Natural killer cell (primary cell): ENCODE data around the gene APOL5. TPM values are rescaled to one million over a fixed set of nuclear protein-coding genes. Genes with fewer than 3 reads are reported as not detected.

Experiments used
- ATAC-seq, 3 donors: fragments of 150-1000 bp in 2 of 3; fragments of 200-7000 bp in 1 of 3; cut with Tn5 transposase; 1 replicate in 1 of 3; 2 replicates in 2 of 3; pipeline ENCODE4 v1.10.0; 2021; ENCODE audit warnings: mild to moderate bottlenecking in 2 of 3, moderate library complexity in 2 of 3
- DNase-seq, 2 donors: peaks; one replicate each; pipeline versions ENCODE4 v3.0.0 to v3.0.0-alpha.2; 2013 to 2021; ENCODE audit warnings: mixed read lengths in 1 of 2
- H3K27ac ChIP-seq: one replicate; pipeline ENCODE4 v1.5.1; 2013; ENCODE audit warnings: mild to moderate bottlenecking, low read length
- H3K27me3 ChIP-seq: one replicate; pipeline ENCODE4 v1.6.1; 2013; ENCODE audit warnings: low read length; ENCODE audit not compliant: control insufficient read depth, insufficient read depth
- H3K36me3 ChIP-seq: one replicate; pipeline ENCODE4 v1.6.1; 2013; ENCODE audit warnings: low read length; ENCODE audit not compliant: control insufficient read depth, insufficient read depth
- H3K4me1 ChIP-seq: one replicate; pipeline ENCODE4 v1.6.1; 2013; ENCODE audit warnings: low read length; ENCODE audit not compliant: control insufficient read depth, insufficient read depth
- H3K4me3 ChIP-seq: one replicate; pipeline ENCODE4 v1.5.1; 2013; ENCODE audit warnings: low read length
- H3K9me3 ChIP-seq: one replicate; pipeline ENCODE4 v1.6.1; 2013; ENCODE audit warnings: low read length; ENCODE audit not compliant: control insufficient read depth, insufficient read depth
- H3K27ac Mint-ChIP-seq, 2 donors: one replicate each; pipeline ENCODE4 v1.8.0; 2022; ENCODE audit warnings: mild to moderate bottlenecking in 2 of 2, mixed read lengths in 2 of 2, moderate library complexity in 1 of 2
- H3K27me3 Mint-ChIP-seq, 2 donors: one replicate each; pipeline ENCODE4 v1.8.0; 2022; ENCODE audit warnings: low read depth in 2 of 2, mixed read lengths in 2 of 2
- H3K36me3 Mint-ChIP-seq: one replicate; pipeline ENCODE4 v1.8.0; 2022; ENCODE audit warnings: mixed read lengths
- H3K4me1 Mint-ChIP-seq, 2 donors: one replicate each; pipeline ENCODE4 v1.8.0; 2022; ENCODE audit warnings: mixed read lengths in 2 of 2
- H3K4me3 Mint-ChIP-seq: one replicate; pipeline ENCODE4 v1.8.0; 2022; ENCODE audit warnings: mild to moderate bottlenecking, moderate library complexity, mixed read lengths
- H3K9me3 Mint-ChIP-seq, 2 donors: one replicate each; pipeline ENCODE4 v1.8.0; 2022; ENCODE audit warnings: mixed read lengths in 2 of 2
- WGBS: methylation state at CpG from one replicate; pipeline ENCODE4 v1.1.7; 2013; ENCODE audit warnings: missing lambda C conversion rate; ENCODE audit not compliant: insufficient coverage; 5-methylcytosine and 5-hydroxymethylcytosine counted together
- intact Hi-C: fragments of 100-400 bp; cut with micrococcal nuclease; formaldehyde crosslinking; loops from one replicate; pipeline ENCODE4 v1.14.2; 2022
- total RNA-seq, 4 donors: library from RNA; stranded (reverse); fragments of 120-200 nt in 1 of 4; gene quantifications; one replicate each; pipeline versions ENCODE4 v1.2.3 to v1.2.4, GENCODE V29; 2013 to 2022
- TF ChIP-seq, protein P1 (sequence below): fragments of 200-600 bp; IDR thresholded peaks from one replicate; pipeline ENCODE4 v1.8.0; 2022; ENCODE audit warnings: antibody characterized with exemption

APOL5 gene
- total RNA-seq, 3 donors from 2014 or later (not counting 1 experiment from before 2014, with no cell fraction given), result not detected

DNA sequence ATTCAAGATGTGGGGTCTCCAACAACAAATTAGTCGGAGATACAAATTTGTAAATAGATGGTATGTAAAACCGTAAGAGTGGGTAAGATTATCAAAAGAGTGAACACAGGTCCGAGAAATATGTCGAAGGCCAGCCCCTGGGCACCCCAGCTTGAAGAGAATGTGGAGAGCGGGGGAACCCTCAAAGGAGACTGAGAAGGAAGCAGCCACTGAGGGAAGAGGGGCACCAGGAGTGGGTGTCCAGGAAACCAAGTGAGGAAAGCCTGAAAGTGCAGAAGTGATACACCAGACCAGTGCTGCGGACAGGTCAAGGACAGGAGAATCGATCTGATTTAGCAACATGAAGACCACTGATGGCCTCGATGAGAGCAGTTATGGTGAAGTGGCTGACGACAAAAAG, 14.4 kb downstream of the APOL5 start:
- Mint-ChIP-seq H3K27me3 (peaks cover 8 to 9% of the 10 kb centered on the region in 2 donors), H3K4me3 (no peak overlapping the region), H3K36me3 (no peaks in the 10 kb centered on the region), H3K9me3 (no peaks in the 10 kb centered on the region), H3K4me1 (no peaks in the 10 kb centered on the region), H3K27ac (no peak overlapping the region)
- no peak overlapping the region for H3K4me3 ChIP-seq
- no peaks in the 10 kb centered on the region for H3K4me1 ChIP-seq
- TF ChIP-seq, protein P1, sequence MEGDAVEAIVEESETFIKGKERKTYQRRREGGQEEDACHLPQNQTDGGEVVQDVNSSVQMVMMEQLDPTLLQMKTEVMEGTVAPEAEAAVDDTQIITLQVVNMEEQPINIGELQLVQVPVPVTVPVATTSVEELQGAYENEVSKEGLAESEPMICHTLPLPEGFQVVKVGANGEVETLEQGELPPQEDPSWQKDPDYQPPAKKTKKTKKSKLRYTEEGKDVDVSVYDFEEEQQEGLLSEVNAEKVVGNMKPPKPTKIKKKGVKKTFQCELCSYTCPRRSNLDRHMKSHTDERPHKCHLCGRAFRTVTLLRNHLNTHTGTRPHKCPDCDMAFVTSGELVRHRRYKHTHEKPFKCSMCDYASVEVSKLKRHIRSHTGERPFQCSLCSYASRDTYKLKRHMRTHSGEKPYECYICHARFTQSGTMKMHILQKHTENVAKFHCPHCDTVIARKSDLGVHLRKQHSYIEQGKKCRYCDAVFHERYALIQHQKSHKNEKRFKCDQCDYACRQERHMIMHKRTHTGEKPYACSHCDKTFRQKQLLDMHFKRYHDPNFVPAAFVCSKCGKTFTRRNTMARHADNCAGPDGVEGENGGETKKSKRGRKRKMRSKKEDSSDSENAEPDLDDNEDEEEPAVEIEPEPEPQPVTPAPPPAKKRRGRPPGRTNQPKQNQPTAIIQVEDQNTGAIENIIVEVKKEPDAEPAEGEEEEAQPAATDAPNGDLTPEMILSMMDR, result no peak
- ATAC-seq, result no peak
- no peaks in the 10 kb centered on the region for H3K9me3 ChIP-seq
- no peaks in the 10 kb centered on the region for H3K27me3 ChIP-seq
- no peak for DNase-seq
- H3K36me3 ChIP-seq, result no peaks in the 10 kb centered on the region
- no peak overlapping the region for H3K27ac ChIP-seq
- WGBS, result 95% methylated on average over 9 of the region's 9 CpGs
- intact Hi-C loops, result no loop called here

DNA sequence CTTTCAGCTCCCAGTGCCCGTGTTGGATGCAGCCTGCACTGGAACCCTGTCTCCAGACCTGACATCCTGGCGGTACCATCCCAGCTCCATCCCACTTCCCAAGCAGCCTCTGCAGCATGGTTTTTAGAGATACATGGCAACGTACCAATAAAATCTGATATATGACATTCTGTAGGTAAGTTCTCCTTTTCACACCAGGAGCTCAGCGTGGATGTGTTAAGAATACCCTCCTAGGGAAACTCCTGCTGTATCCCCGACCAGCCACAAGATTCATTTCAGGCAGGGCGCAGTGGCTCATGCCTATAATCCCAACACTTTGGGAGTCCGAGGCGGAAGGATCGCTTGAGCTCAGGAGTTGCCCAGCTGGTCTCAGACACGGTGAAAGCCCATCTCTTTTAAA, 15.4 kb downstream of the APOL5 start:
- intact Hi-C loops, result no loop called here
- DNase-seq (no peak), ATAC-seq (no peak)
- Mint-ChIP-seq H3K9me3 (no peaks in the 10 kb centered on the region), H3K4me3 (no peak overlapping the region), H3K36me3 (no peaks in the 10 kb centered on the region), H3K4me1 (no peaks in the 10 kb centered on the region), H3K27me3 (peaks cover 8 to 9% of the 10 kb centered on the region in 2 donors), H3K27ac (no peak overlapping the region)
- Histone ChIP-seq H3K27me3 (no peaks in the 10 kb centered on the region), H3K4me1 (no peaks in the 10 kb centered on the region), H3K36me3 (no peaks in the 10 kb centered on the region), H3K27ac (no peak overlapping the region), H3K9me3 (no peaks in the 10 kb centered on the region), H3K4me3 (no peak overlapping the region)
- TF ChIP-seq, protein P1, result no peak
- WGBS, result 85% methylated on average over 10 of the region's 10 CpGs

DNA sequence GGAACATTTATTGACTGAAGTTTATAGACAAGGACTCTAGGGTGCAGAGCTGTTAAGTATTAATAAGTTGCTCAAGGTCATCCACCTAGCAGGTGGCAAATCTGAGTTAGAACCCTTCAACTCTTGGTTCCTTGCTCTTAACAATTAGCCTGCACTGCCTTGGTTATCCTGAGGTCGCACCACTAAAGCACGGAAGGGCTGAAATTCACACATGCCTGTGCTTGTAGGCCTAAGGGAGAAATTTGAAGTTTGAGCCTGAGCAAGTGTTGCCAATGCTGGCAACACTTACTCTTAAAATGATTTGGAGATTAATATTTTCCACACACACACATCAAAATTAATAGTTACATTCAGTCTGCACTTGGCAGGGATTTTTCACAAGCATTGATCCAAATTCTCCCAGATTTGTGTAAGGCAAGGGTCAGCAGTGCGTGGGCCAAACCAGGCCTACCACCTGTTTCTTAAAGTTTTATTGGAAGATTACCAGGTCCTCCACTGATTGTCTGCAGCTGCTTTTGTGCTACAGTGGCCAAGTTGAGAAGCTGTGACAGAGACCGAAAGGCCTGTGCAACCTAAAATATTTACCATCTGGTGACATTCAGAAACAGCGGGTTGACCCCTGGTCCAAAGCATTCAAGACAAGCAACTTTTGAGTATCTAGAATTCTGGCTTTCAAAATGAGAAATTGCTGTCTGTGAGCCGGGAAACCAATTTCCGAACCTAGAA, 16.3 kb downstream of the APOL5 start:
- Histone ChIP-seq H3K36me3 (no peaks in the 10 kb centered on the region), H3K27ac (no peak overlapping the region), H3K27me3 (no peaks in the 10 kb centered on the region), H3K9me3 (no peaks in the 10 kb centered on the region), H3K4me1 (no peaks in the 10 kb centered on the region), H3K4me3 (no peak overlapping the region)
- H3K27me3 Mint-ChIP-seq, result peaks cover 8 to 9% of the 10 kb centered on the region in 2 donors
- H3K27ac Mint-ChIP-seq, result no peak overlapping the region
- TF ChIP-seq, protein P1, result no peak
- H3K4me3 Mint-ChIP-seq, result no peak overlapping the region
- intact Hi-C loops, result no loop called here
- no peaks in the 10 kb centered on the region for H3K9me3 Mint-ChIP-seq
- ATAC-seq (peak in 1 of 3 donors; percentile 27), DNase-seq (no peak)
- no peaks in the 10 kb centered on the region for H3K4me1 Mint-ChIP-seq
- no peaks in the 10 kb centered on the region for H3K36me3 Mint-ChIP-seq
- 97% methylated on average over 7 of the region's 7 CpGs for WGBS

DNA sequence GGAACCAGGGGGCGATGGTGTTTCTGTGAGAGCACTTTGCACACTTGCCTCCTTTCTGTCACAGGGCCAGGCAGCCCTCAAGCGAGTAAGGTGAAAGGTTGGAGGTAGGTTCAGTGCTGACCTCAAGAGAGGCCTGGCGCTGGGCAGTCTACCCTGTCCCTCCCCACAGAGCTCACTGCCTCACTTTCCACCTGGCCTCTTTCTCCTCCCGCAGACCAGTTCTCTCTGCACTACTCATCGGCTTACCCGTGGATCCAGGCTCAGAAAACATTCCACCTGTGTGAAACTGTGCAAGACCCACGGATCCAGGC, 16.8 kb downstream of the APOL5 start:
- WGBS, result 81% methylated on average over 5 of the region's 7 CpGs
- H3K4me3 Mint-ChIP-seq, result no peak overlapping the region
- Histone ChIP-seq H3K27ac (no peak overlapping the region), H3K36me3 (no peaks in the 10 kb centered on the region), H3K27me3 (no peaks in the 10 kb centered on the region), H3K9me3 (no peaks in the 10 kb centered on the region), H3K4me3 (no peak overlapping the region), H3K4me1 (no peaks in the 10 kb centered on the region)
- H3K36me3 Mint-ChIP-seq, result no peaks in the 10 kb centered on the region
- no peak overlapping the region for H3K27ac Mint-ChIP-seq
- ATAC-seq (no peak), DNase-seq (no peak)
- TF ChIP-seq, protein P1, result no peak
- peaks cover 8 to 9% of the 10 kb centered on the region in 2 donors for H3K27me3 Mint-ChIP-seq
- intact Hi-C loops, result no loop called here
- H3K4me1 Mint-ChIP-seq, result no peaks in the 10 kb centered on the region
- H3K9me3 Mint-ChIP-seq, result no peaks in the 10 kb centered on the region
